Pancreas (tissue), 10 donors: ENCODE data around the gene FAM228B. TPM values are rescaled to one million over a fixed set of nuclear protein-coding genes. Genes with fewer than 3 reads are reported as not detected.

Source experiments
- ATAC-seq, 4 donors: fragments of 200-7000 bp; cut with Tn5 transposase; one replicate each; pipeline versions ENCODE4 v1.8.0 to v1.9.1; 2020; ENCODE audit warnings: mild to moderate bottlenecking in 4 of 4, moderate library complexity in 4 of 4
- DNase-seq, 6 donors: peaks; one replicate each; pipeline ENCODE4 v3.0.0-alpha.2; 2020
- FAIRE-seq: peaks from 2 replicates; lab custom pipeline; 2012; peaks lifted over from hg19 to GRCh38; lab: Jason Lieb, UNC
- H3K27ac ChIP-seq, 4 donors: fragments of 200-600 bp; sonication (generic); 1 replicate in 3 of 4; 2 replicates in 1 of 4; pipeline versions ENCODE4 v1.5.0 to v1.8.0; 2020
- H3K27me3 ChIP-seq, 4 donors: fragments of 200-600 bp; one replicate each; pipeline ENCODE4 v1.8.0; 2021
- H3K36me3 ChIP-seq, 3 donors: fragments of 200-600 bp; sonication (generic) in 1 of 3; one replicate each; pipeline versions ENCODE4 v1.5.0 to v1.8.0; 2020 to 2021
- H3K4me1 ChIP-seq, 3 donors: fragments of 200-600 bp; one replicate each; pipeline ENCODE4 v1.8.0; 2021
- H3K4me3 ChIP-seq, 4 donors: fragments of 200-600 bp; sonication (generic) in 2 of 4; one replicate each; pipeline versions ENCODE4 v1.5.0 to v1.8.0; 2020 to 2021
- H3K9me3 ChIP-seq, 4 donors: fragments of 200-600 bp; one replicate each; pipeline ENCODE4 v1.8.0; 2021
- CTCF ChIP-seq, 4 donors: fragments of 200-600 bp; sonication (generic) in 3 of 4; IDR thresholded peaks; one replicate each; pipeline versions ENCODE4 v1.5.0 to v1.8.0; 2021; ENCODE audit warnings: antibody characterized with exemption in 4 of 4
- WGBS, 2 donors: extraction: QIAGEN DNeasy Blood & Tissue Kit; methylation state at CpG; one replicate each; pipeline ENCODE4 v1.1.7; 2013; 5-methylcytosine and 5-hydroxymethylcytosine counted together
- intact Hi-C, 3 donors: fragments of 100-400 bp; cut with DNase I; formaldehyde crosslinking; loops; one replicate each; pipeline versions ENCODE4 v1.11.1 to v1.14.2; 2022
- polyA plus RNA-seq, 2 donors: library from polyadenylated mRNA; stranded (reverse); fragments of 200-250 nt; gene quantifications; one replicate each; pipeline ENCODE4 v1.2.3, GENCODE V29; 2013
- total RNA-seq, 6 donors: library from RNA; stranded (reverse); fragmentation: NEBNext Ultra II Directional in 4 of 6; extraction: Animal tissue kit (Norgen Biotek cat#: 25700) in 4 of 6; gene quantifications; one replicate each; pipeline versions ENCODE4 v1.2.1 to v1.2.4, GENCODE V29; 2021 to 2023
- donor health status: healthy with polysubstance abuse.
- donor health status: DM: no; HTN: no; CAD: no; lungs with moderate emphysema.
- donor health status: DM: no; HTN: no; CAD: no.
- donor health status: control.
- donor health status: control.
- donor health status: Bipolar disorder and iron deficiency.
- donor health status: DM: yes; HTN: yes; CAD: no.
- donor health status: DM: no; HTN: no; CAD: no.
- donor health status: DM: no; HTN: no; CAD: no.
- donor health status: DM: yes; HTN: yes; CAD: no.

FAM228B gene
- total and polyA plus RNA-seq, 8 donors = 5.8 to 31.4 (median 9.0) TPM

GRCh38 chr2:24207359-24207758 is 84.1 kb downstream of the FAM228B start:
- peaks cover 2 to 75% (median 36%) of the 10 kb centered on the region in 3 donors for H3K36me3 ChIP-seq
- no peak for FAIRE-seq
- H3K27me3 ChIP-seq = no peaks in the 10 kb centered on the region
- no peaks in the 10 kb centered on the region for H3K9me3 ChIP-seq
- no peak for TF ChIP-seq CTCF (IDR thresholded peaks at IDR 0.05)
- intact Hi-C loops = no loop called here
- WGBS, 2 donors = 89 to 91% methylated on average over 11 of the region's 11 CpGs
- DNase-seq = no peak
- ATAC-seq = no peak
- no peaks in the 10 kb centered on the region for H3K4me1 ChIP-seq
- no peak overlapping the region for H3K4me3 ChIP-seq
- no peak overlapping the region for H3K27ac ChIP-seq

GRCh38 chr2:24208490-24208889 is 85.2 kb downstream of the FAM228B start:
- peaks cover 2 to 70% (median 32%) of the 10 kb centered on the region in 3 donors for H3K36me3 ChIP-seq
- WGBS, 2 donors = 93 to 94% methylated on average over 16 of the region's 16 CpGs

GRCh38 chr2:24209389-24210105 is 86.3 kb downstream of the FAM228B start:
- Histone ChIP-seq H3K27me3 (no peaks in the 10 kb centered on the region), H3K4me1 (no peaks in the 10 kb centered on the region), H3K27ac (no peak overlapping the region), H3K36me3 (peaks cover 2 to 60% (median 29%) of the 10 kb centered on the region in 3 donors), H3K9me3 (no peaks in the 10 kb centered on the region), H3K4me3 (no peak overlapping the region)
- intact Hi-C loops = no loop called here
- ATAC-seq (no peak), FAIRE-seq (no peak), DNase-seq (no peak)
- 88 to 91% methylated on average over 17 of the region's 17 CpGs for WGBS, 2 donors
- no peak for TF ChIP-seq CTCF (IDR thresholded peaks at IDR 0.05)

More at GRCh38 chr2:24208490-24208889, 85.2 kb downstream of the FAM228B start:
- H3K9me3 ChIP-seq = no peaks in the 10 kb centered on the region
- DNase-seq (no peak), ATAC-seq (no peak), FAIRE-seq (no peak)
- TF ChIP-seq CTCF (IDR thresholded peaks at IDR 0.05) = no peak
- H3K27me3 ChIP-seq = no peaks in the 10 kb centered on the region
- no peak overlapping the region for H3K27ac ChIP-seq
- intact Hi-C loops = no loop called here
- H3K4me3 ChIP-seq = no peak overlapping the region
- H3K4me1 ChIP-seq = no peaks in the 10 kb centered on the region

GRCh38 chr2:24210106-24210455 is 86.8 kb downstream of the FAM228B start:
- no peak for DNase-seq
- Histone ChIP-seq H3K4me3 (no peak overlapping the region), H3K27me3 (no peaks in the 10 kb centered on the region), H3K36me3 (peaks cover 2 to 59% (median 24%) of the 10 kb centered on the region in 3 donors), H3K9me3 (no peaks in the 10 kb centered on the region), H3K4me1 (no peaks in the 10 kb centered on the region), H3K27ac (no peak overlapping the region)
- TF ChIP-seq CTCF (IDR thresholded peaks at IDR 0.05) = no peak
- WGBS, 2 donors = 95 to 100% methylated on average over 2 of the region's 2 CpGs
- FAIRE-seq = no peak
- ATAC-seq = no peak
- intact Hi-C loops = no loop called here

- H3K27ac ChIP-seq = no peak overlapping the region
- H3K36me3 ChIP-seq = peaks cover 2 to 58% (median 22%) of the 10 kb centered on the region in 3 donors
- no peak overlapping the region for H3K4me3 ChIP-seq
- no peak for DNase-seq
- no peaks in the 10 kb centered on the region for H3K9me3 ChIP-seq
- H3K27me3 ChIP-seq = no peaks in the 10 kb centered on the region
- 94 to 97% methylated on average over 21 of the region's 21 CpGs for WGBS, 2 donors
- FAIRE-seq = no peak
- intact Hi-C loops = no loop called here
- no peak for ATAC-seq
- no peak for TF ChIP-seq CTCF (IDR thresholded peaks at IDR 0.05)
- no peaks in the 10 kb centered on the region for H3K4me1 ChIP-seq
These were observed 87.5 kb downstream of the FAM228B start for GRCh38 chr2:24210723-24211122.
